ENCODE measurements around the gene ZNF467.

ZNF467 gene

GRCh38 chr7:149799397-149800168 lies 26.2 kb upstream of the ZNF467 start:
- peak; percentile 22 for TF ChIP-seq CTCF (IDR thresholded peaks at IDR 0.05; ENCODE audit: insufficient read depth, low read depth, low read length, missing control alignments)
- no peak overlapping the region for H3K4me3 ChIP-seq (ENCODE audit: low read length)
- peak; percentile 14 for DNase-seq (ENCODE audit: low read depth)

- DNase-seq (ENCODE audit: low read depth) = no peak
- no peak for TF ChIP-seq CTCF (IDR thresholded peaks at IDR 0.05; ENCODE audit: insufficient read depth, low read depth, low read length, missing control alignments)
- H3K4me3 ChIP-seq (ENCODE audit: low read length) = no peak overlapping the region
Observed at GRCh38 chr7:149797771-149798170, 24.4 kb upstream of the ZNF467 start.

- TF ChIP-seq CTCF (IDR thresholded peaks at IDR 0.05; ENCODE audit: insufficient read depth, low read depth, low read length, missing control alignments) = no peak
- no peak for DNase-seq (ENCODE audit: low read depth)
- no peak overlapping the region for H3K4me3 ChIP-seq (ENCODE audit: low read length)
Observed at GRCh38 chr7:149796287-149796860, 23.0 kb upstream of the ZNF467 start.

GRCh38 chr7:149795126-149795525 lies 21.7 kb upstream of the ZNF467 start:
- H3K4me3 ChIP-seq (ENCODE audit: low read length) = no peak overlapping the region
- TF ChIP-seq CTCF (IDR thresholded peaks at IDR 0.05; ENCODE audit: insufficient read depth, low read depth, low read length, missing control alignments) = no peak
- no peak for DNase-seq (ENCODE audit: low read depth)

- H3K4me3 ChIP-seq (ENCODE audit: low read length) = no peak overlapping the region
- TF ChIP-seq CTCF (IDR thresholded peaks at IDR 0.05; ENCODE audit: insufficient read depth, low read depth, low read length, missing control alignments) = no peak
- DNase-seq (ENCODE audit: low read depth) = no peak
Observed at GRCh38 chr7:149794661-149795060, 21.3 kb upstream of the ZNF467 start.

GRCh38 chr7:149793261-149793660 lies 19.9 kb upstream of the ZNF467 start:
- H3K4me3 ChIP-seq (ENCODE audit: low read length) = no peak overlapping the region
- DNase-seq (ENCODE audit: low read depth) = no peak
- no peak for TF ChIP-seq CTCF (IDR thresholded peaks at IDR 0.05; ENCODE audit: insufficient read depth, low read depth, low read length, missing control alignments)

- no peak overlapping the region for H3K4me3 ChIP-seq (ENCODE audit: low read length)
- DNase-seq (ENCODE audit: low read depth) = no peak
- no peak for TF ChIP-seq CTCF (IDR thresholded peaks at IDR 0.05; ENCODE audit: insufficient read depth, low read depth, low read length, missing control alignments)
Observed at GRCh38 chr7:149792220-149792595, 18.8 kb upstream of the ZNF467 start.
